Endothelial cell of umbilical vein (primary cell): ENCODE results near the gene PYGB. TPM values are rescaled to one million over a fixed set of nuclear protein-coding genes. Genes with fewer than 3 reads are reported as not detected.

ENCODE experiments used
- BruUV-seq: library from RNA; stranded (reverse); fragments of 400-500 nt; replicated peaks from 2 replicates; lab custom pipeline; 2021; lab: Mats Ljungman, UMichigan
- CTCF ChIA-PET: fragments of 300-600, 350-600 bp; sonication (Branson Sonifier 250); formaldehyde crosslinking; loops from one replicate; lab custom pipeline; 2021; ENCODE audit warnings: antibody characterized with exemption, inconsistent platforms; lab: Charles Lee
- POLR2A ChIA-PET: fragments of 300-600, 350-600 bp; sonication (Branson Sonifier 250); formaldehyde crosslinking; loops from one replicate; lab custom pipeline; 2021; ENCODE audit warnings: antibody characterized with exemption, inconsistent platforms; lab: Charles Lee
- DNase-seq: peaks from one replicate; pipeline ENCODE4 v3.0.0-alpha.2; 2011; ENCODE audit warnings: low read depth, low spot score
- FAIRE-seq: peaks from 2 replicates; lab custom pipeline; 2011; peaks lifted over from hg19 to GRCh38; lab: Jason Lieb, UNC
- H2AFZ ChIP-seq: 2 replicates; pipeline ENCODE4 v1.6.0; 2012; ENCODE audit warnings: low read depth, low read length, control low read depth, inconsistent platforms
- H3K27ac ChIP-seq: 2 replicates; pipeline ENCODE4 v1.5.1; 2011; ENCODE audit warnings: low read depth, mild to moderate bottlenecking, control low read depth, low read length, moderate library complexity; ENCODE audit not compliant: insufficient read depth
- H3K27me3 ChIP-seq, 2 experiments: 2 replicates each; pipeline versions ENCODE4 v1.6.0 to v1.6.1; 2011; ENCODE audit warnings: low read length in 2 of 2, mixed read lengths in 1 of 2; ENCODE audit not compliant: control insufficient read depth in 2 of 2, insufficient read depth in 2 of 2
- H3K36me3 ChIP-seq, 2 experiments: 2 replicates in 1 of 2; 3 replicates in 1 of 2; pipeline ENCODE4 v1.5.1; 2011; ENCODE audit warnings: low read length in 2 of 2, mild to moderate bottlenecking in 1 of 2, moderate library complexity in 1 of 2; ENCODE audit not compliant: control insufficient read depth in 2 of 2, insufficient read depth in 2 of 2; ENCODE audit errors: extremely low read depth in 1 of 2
- H3K4me1 ChIP-seq: 3 replicates; pipeline ENCODE4 v1.5.1; 2011; ENCODE audit warnings: mild to moderate bottlenecking, low read length; ENCODE audit not compliant: control insufficient read depth, insufficient read depth; ENCODE audit errors: extremely low read depth
- H3K4me2 ChIP-seq: 2 replicates; pipeline ENCODE4 v1.6.1; 2011; ENCODE audit warnings: low read length, control low read depth, mixed read lengths; ENCODE audit not compliant: insufficient read depth
- H3K4me3 ChIP-seq, 3 experiments: fragments of 200-600 bp in 1 of 3; sonication (generic), shearing (Covaris generic) in 1 of 3; replicated peaks in 1 of 3; 2 replicates each; pipeline ENCODE4 v1.5.1; 2011 to 2016; ENCODE audit warnings: control low read depth in 3 of 3, low read length in 3 of 3, mild to moderate bottlenecking in 2 of 3, inconsistent platforms in 1 of 3, low read depth in 1 of 3, moderate library complexity in 1 of 3; ENCODE audit not compliant: insufficient read depth in 1 of 3
- H3K79me2 ChIP-seq: 2 replicates; pipeline ENCODE4 v1.6.0; 2012; ENCODE audit warnings: low read length, inconsistent platforms; ENCODE audit not compliant: control insufficient read depth, insufficient read depth
- H3K9ac ChIP-seq: replicated peaks from 2 replicates; pipeline ENCODE3; 2011; ENCODE audit warnings: low read length, control low read depth; ENCODE audit not compliant: insufficient read depth; ENCODE audit errors: extremely low read depth
- H3K9me1 ChIP-seq: replicated peaks from 3 replicates; pipeline ENCODE4 v1.6.0; 2011; ENCODE audit warnings: mild to moderate bottlenecking, low read length; ENCODE audit not compliant: control insufficient read depth, insufficient read depth; ENCODE audit errors: extremely low read depth
- H3K9me3 ChIP-seq: replicated peaks from 2 replicates; pipeline ENCODE4 v1.5.1; 2012; ENCODE audit warnings: low read length, inconsistent platforms; ENCODE audit not compliant: control insufficient read depth, insufficient read depth
- H4K20me1 ChIP-seq: replicated peaks from 2 replicates; pipeline ENCODE3; 2011; ENCODE audit warnings: mild to moderate bottlenecking, low read length; ENCODE audit not compliant: control insufficient read depth, insufficient read depth; ENCODE audit errors: extremely low read depth
- EZH2 ChIP-seq: IDR thresholded peaks from 2 replicates; pipeline ENCODE4 v1.6.1; 2012; ENCODE audit warnings: borderline replicate concordance, low read depth, mild to moderate bottlenecking, moderate library complexity, low read length, inconsistent platforms; ENCODE audit not compliant: severe bottlenecking
- FOS ChIP-seq: IDR thresholded peaks from 2 replicates; pipeline ENCODE4 v1.6.1; 2011; ENCODE audit warnings: mild to moderate bottlenecking, low read length, moderate library complexity, borderline replicate concordance; ENCODE audit not compliant: insufficient read depth
- GATA2 ChIP-seq: IDR thresholded peaks from 2 replicates; pipeline ENCODE4 v1.7.0; 2011; ENCODE audit warnings: low read depth, mild to moderate bottlenecking, moderate library complexity, mixed read lengths, low read length; ENCODE audit not compliant: insufficient read length, insufficient read depth
- JUN ChIP-seq: IDR thresholded peaks from 2 replicates; pipeline ENCODE4 v1.6.1; 2011; ENCODE audit warnings: borderline replicate concordance, low read depth; ENCODE audit not compliant: insufficient read length, insufficient read depth
- MYC ChIP-seq: IDR thresholded peaks from one replicate; pipeline ENCODE4 v1.6.1; 2011; ENCODE audit warnings: mild to moderate bottlenecking, low read depth, low read length
- POLR2A ChIP-seq: IDR thresholded peaks from 2 replicates; pipeline ENCODE4 v1.6.1; 2012; ENCODE audit warnings: low read depth, mild to moderate bottlenecking, control low read depth, low read length
- POLR2AphosphoS5 ChIP-seq: IDR thresholded peaks from 2 replicates; pipeline ENCODE4 v1.6.1; 2012; ENCODE audit warnings: low read depth, mild to moderate bottlenecking, control low read depth, low read length, moderate library complexity; ENCODE audit not compliant: insufficient read depth
- dilution Hi-C: fragments of 300-500 bp; cut with MboI; formaldehyde crosslinking; loops from one replicate; pipeline ENCODE4 v1.15.0; 2019; ENCODE audit warnings: low sequenced_read_pairs; ENCODE audit not compliant: extremely low pct_ligation_motif_present
- intact Hi-C: fragments of 100-400 bp; cut with micrococcal nuclease; formaldehyde crosslinking; loops from one replicate; pipeline ENCODE4 v1.10.0; 2022
- polyA plus RNA-seq, 4 experiments: library from polyadenylated mRNA; depleted of rRNA in 3 of 4; stranded (reverse) in 3 of 4; unstranded in 1 of 4; fragments of >200 nt; gene quantifications; 2 replicates each; pipeline versions ENCODE4 v1.2.1 to v1.2.3, GENCODE V29; 2011 to 2012; ENCODE audit warnings: missing spikeins in 1 of 4
- total RNA-seq: library from RNA; stranded (reverse); gene quantifications from 2 replicates; pipeline ENCODE4 v1.2.3, GENCODE V29; 2021
- TF ChIP-seq, protein P1 (sequence below), 2 donors: IDR thresholded peaks; 1 replicate in 1 of 2; 2 replicates in 1 of 2; pipeline ENCODE4 v1.5.1; 2011; ENCODE audit warnings: low read length in 2 of 2, mild to moderate bottlenecking in 2 of 2, moderate library complexity in 2 of 2, control low read depth in 1 of 2, inconsistent platforms in 1 of 2, low read depth in 1 of 2; ENCODE audit not compliant: insufficient read depth in 1 of 2; ENCODE audit errors: extremely low read depth in 1 of 2
- TF ChIP-seq, protein P2 (sequence below): IDR thresholded peaks from 2 replicates; pipeline ENCODE4 v1.6.1; 2011; ENCODE audit not compliant: insufficient read depth, insufficient read length

PYGB gene
- total and polyA plus RNA-seq, 2 donors (not counting 3 experiments of a cell fraction or from before 2014, with no cell fraction given), result 36.1 to 60.2 TPM

DNA sequence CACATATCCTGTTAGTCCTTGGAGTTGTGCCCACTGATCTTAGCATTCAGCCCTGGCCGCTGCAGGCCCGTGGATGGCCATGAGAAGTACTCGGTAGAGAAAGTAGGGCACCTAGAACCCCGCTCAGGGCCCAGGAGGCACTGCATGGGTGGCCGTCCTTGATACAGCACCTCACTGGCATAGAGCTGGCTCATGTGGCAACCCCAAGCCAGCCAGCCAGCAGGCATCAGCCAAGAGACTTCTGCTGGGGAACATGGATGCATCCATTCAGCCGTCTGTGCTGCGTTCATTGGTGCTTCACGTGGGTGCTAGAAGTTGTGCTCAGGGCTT, 10.6 kb downstream of the PYGB start:
- TF ChIP-seq EZH2, result no peak
- no peak for TF ChIP-seq MYC
- TF ChIP-seq JUN, result no peak
- TF ChIP-seq POLR2AphosphoS5, result no peak
- no peak for TF ChIP-seq GATA2
- TF ChIP-seq, protein P1, sequence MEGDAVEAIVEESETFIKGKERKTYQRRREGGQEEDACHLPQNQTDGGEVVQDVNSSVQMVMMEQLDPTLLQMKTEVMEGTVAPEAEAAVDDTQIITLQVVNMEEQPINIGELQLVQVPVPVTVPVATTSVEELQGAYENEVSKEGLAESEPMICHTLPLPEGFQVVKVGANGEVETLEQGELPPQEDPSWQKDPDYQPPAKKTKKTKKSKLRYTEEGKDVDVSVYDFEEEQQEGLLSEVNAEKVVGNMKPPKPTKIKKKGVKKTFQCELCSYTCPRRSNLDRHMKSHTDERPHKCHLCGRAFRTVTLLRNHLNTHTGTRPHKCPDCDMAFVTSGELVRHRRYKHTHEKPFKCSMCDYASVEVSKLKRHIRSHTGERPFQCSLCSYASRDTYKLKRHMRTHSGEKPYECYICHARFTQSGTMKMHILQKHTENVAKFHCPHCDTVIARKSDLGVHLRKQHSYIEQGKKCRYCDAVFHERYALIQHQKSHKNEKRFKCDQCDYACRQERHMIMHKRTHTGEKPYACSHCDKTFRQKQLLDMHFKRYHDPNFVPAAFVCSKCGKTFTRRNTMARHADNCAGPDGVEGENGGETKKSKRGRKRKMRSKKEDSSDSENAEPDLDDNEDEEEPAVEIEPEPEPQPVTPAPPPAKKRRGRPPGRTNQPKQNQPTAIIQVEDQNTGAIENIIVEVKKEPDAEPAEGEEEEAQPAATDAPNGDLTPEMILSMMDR (IDR thresholded peaks at IDR 0.05; ENCODE audit: extremely low read depth in 1 of 2, insufficient read depth in 1 of 2, low read depth in 1 of 2, low read length in 2 of 2), result no peak
- TF ChIP-seq FOS, result no peak
- TF ChIP-seq POLR2A, result no peak
- TF ChIP-seq, protein P2, sequence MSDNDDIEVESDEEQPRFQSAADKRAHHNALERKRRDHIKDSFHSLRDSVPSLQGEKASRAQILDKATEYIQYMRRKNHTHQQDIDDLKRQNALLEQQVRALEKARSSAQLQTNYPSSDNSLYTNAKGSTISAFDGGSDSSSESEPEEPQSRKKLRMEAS, result no peak
- intact Hi-C loops, result no loop called here
- POLR2A ChIA-PET, result no interaction called here

More for the DNA sequence above, 10.6 kb downstream of the PYGB start:
- H3K36me3 ChIP-seq, result peaks cover 2 to 13% of the 10 kb centered on the region in 2 experiments
- peaks cover 40% of the 10 kb centered on the region for H3K79me2 ChIP-seq
- H3K27ac ChIP-seq, result no peak overlapping the region
- no peak for FAIRE-seq
- H3K4me1 ChIP-seq, result no peaks in the 10 kb centered on the region
- no peaks in the 10 kb centered on the region for H3K9me3 ChIP-seq
- no peak overlapping the region for H3K4me2 ChIP-seq
- BruUV-seq, result no TSS peak
- no peaks in the 10 kb centered on the region for H4K20me1 ChIP-seq
- H3K27me3 ChIP-seq, result no peaks in the 10 kb centered on the region
- dilution Hi-C loops, result no loop called here
- H3K9me1 ChIP-seq, result no peaks in the 10 kb centered on the region
- H3K4me3 ChIP-seq, result no peak overlapping the region
- no peak overlapping the region for H3K9ac ChIP-seq
- H2AFZ ChIP-seq, result no peak overlapping the region
- DNase-seq, result no peak
- CTCF ChIA-PET, result no interaction called here
